MG63 (cell line): ENCODE data around the gene COQ9. TPM values are rescaled to one million over a fixed set of nuclear protein-coding genes. Genes with fewer than 3 reads are reported as not detected.

Experiments used
- DNase-seq: peaks from one replicate; pipeline ENCODE4 v3.0.0-alpha.2; 2020
- H3K27me3 ChIP-seq: fragments of 250-450 bp; sonication (Bioruptor Pico); 2 replicates; pipeline ENCODE4 v1.5.1; 2020; ENCODE audit warnings: mild to moderate bottlenecking, moderate library complexity
- H3K36me3 ChIP-seq: fragments of 250-450 bp; sonication (Bioruptor Pico); 2 replicates; pipeline ENCODE4 v1.5.1; 2020; ENCODE audit warnings: mild to moderate bottlenecking, moderate library complexity
- H3K4me3 ChIP-seq: fragments of 250-450 bp; sonication (Bioruptor Pico); 2 replicates; pipeline ENCODE4 v1.5.1; 2020; ENCODE audit warnings: mild to moderate bottlenecking, moderate library complexity
- H3K9me3 ChIP-seq: fragments of 250-450 bp; sonication (Bioruptor Pico); 2 replicates; pipeline ENCODE4 v1.5.1; 2020; ENCODE audit warnings: mild to moderate bottlenecking, moderate library complexity
- total RNA-seq: library from RNA; depleted of rRNA; stranded (reverse); fragments of >200 nt; shearing (Covaris generic); gene quantifications from 2 replicates; pipeline ENCODE4 v1.2.3, GENCODE V29; 2014; ENCODE audit warnings: low replicate concordance

The COQ9 gene
- total RNA-seq, 1 experiment from 2014 or later = 193 TPM

GRCh38 chr16:57462209-57462977 lies 15.1 kb downstream of the COQ9 start, which contains the start of gene POLR2C:
Gene POLR2C (plus strand): TSS chr16:57462679. CDS start chr16:57462725, 46 bp downstream.
- Histone ChIP-seq H3K9me3 (no peaks in the 10 kb centered on the region), H3K36me3 (peaks cover 82% of the 10 kb centered on the region), H3K4me3 (peak within 1 kb of the TSS; percentile 84), H3K27me3 (no peaks in the 10 kb centered on the region)
- peak; percentile 96 for DNase-seq

DNA sequence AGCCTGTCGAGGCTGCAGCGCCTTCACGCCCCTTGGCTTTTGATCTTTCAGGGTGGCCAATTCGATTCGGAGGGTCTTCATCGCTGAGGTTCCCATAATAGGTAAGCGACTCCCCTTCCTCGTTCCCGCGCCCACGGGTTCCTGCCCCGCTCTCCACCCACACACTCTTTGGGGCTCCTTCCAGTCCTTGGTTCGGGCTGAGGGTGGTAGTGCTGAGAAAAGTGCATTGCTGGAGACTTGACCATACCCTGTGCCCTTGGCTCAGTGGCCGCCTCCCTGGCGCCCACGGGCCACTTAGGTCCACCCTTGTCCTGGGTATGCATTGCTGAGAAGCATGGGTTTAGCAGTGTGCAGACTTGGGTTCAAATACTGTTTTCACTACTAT lies 15.7 kb downstream of the COQ9 start:
- no peak for DNase-seq
- Histone ChIP-seq H3K27me3 (no peaks in the 10 kb centered on the region), H3K36me3 (peaks cover 82% of the 10 kb centered on the region), H3K4me3 (peak overlapping the region; percentile 84), H3K9me3 (no peaks in the 10 kb centered on the region)

- peaks cover 82% of the 10 kb centered on the region for H3K36me3 ChIP-seq
- no peak overlapping the region; the same call in 1 of the 2 replicates for H3K4me3 ChIP-seq
- no peaks in the 10 kb centered on the region for H3K27me3 ChIP-seq
- H3K9me3 ChIP-seq = no peaks in the 10 kb centered on the region
- DNase-seq = no peak
Measured at GRCh38 chr16:57464523-57464922, 17.2 kb downstream of the COQ9 start.

GRCh38 chr16:57468346-57468745 lies 21.1 kb downstream of the COQ9 start:
- Histone ChIP-seq H3K36me3 (peaks cover 91% of the 10 kb centered on the region), H3K27me3 (no peaks in the 10 kb centered on the region), H3K4me3 (no peak overlapping the region), H3K9me3 (no peaks in the 10 kb centered on the region)
- DNase-seq = no peak

DNA sequence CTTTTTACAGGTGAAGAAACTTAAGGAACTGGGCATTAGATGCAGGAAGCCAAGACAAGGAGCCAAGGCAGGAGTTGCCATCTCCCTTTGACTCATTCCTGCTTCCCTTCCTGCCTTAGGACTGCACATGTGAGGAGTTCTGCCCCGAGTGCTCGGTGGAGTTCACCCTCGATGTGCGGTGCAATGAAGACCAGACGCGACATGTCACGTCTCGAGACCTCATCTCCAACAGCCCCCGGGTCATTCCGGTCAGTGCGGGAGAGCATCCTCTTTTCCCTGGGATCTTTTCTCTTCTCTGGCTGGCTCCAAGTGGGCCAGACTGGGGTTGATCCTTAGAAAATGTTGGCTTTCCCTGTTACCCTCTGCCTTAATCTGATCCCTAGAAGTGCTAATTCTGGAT lies 21.8 kb downstream of the COQ9 start:
- Histone ChIP-seq H3K4me3 (no peak overlapping the region), H3K27me3 (no peaks in the 10 kb centered on the region), H3K9me3 (no peaks in the 10 kb centered on the region), H3K36me3 (peaks cover 87% of the 10 kb centered on the region)
- no peak for DNase-seq

GRCh38 chr16:57469917-57470470 lies 22.7 kb downstream of the COQ9 start:
- peaks cover 79% of the 10 kb centered on the region for H3K36me3 ChIP-seq
- DNase-seq = no peak

DNA sequence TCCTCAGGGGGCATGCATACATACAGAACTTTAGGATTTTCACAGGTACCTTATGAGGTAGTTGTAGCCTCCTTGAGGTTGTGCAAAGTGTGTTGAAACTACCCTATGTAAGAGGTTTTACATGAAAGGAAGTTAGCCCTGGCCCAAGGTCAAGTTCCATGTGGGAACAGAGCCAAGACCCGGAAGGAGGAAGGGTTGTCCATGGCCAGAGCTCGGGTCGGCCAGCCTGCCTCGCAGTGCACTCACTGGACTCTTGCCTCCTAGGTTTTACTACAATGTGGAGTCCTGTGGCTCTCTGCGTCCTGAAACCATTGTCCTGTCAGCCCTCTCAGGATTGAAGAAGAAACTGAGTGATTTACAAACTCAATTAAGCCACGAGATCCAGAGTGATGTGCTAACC lies 23.4 kb downstream of the COQ9 start:
- no peak for DNase-seq
- Histone ChIP-seq H3K36me3 (peaks cover 72% of the 10 kb centered on the region), H3K27me3 (no peaks in the 10 kb centered on the region), H3K9me3 (no peaks in the 10 kb centered on the region), H3K4me3 (no peak overlapping the region)

More at GRCh38 chr16:57469917-57470470, 22.7 kb downstream of the COQ9 start:
- no peaks in the 10 kb centered on the region for H3K27me3 ChIP-seq
- no peak overlapping the region for H3K4me3 ChIP-seq
- no peaks in the 10 kb centered on the region for H3K9me3 ChIP-seq

DNA sequence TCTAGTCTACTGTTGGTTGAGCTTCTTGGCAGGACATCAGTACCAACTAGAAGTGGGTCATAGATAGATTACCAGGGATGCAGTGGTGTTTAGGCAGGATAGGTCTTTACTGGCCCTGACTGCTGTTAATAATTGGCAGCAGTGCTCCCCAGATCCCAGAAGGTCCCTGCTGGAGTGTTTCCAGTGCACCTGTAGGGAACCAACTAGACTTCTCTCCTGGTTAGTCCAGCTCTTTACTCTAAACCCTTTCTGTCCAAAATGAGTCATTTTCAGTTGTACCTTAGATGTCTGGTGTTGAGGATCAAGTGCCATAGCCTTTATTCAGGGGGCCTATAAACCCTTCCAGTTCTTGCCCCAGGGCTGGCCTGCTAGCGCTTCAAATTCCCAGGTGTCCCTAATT lies 23.9 kb downstream of the COQ9 start:
- peaks cover 67% of the 10 kb centered on the region for H3K36me3 ChIP-seq
- no peaks in the 10 kb centered on the region for H3K27me3 ChIP-seq
- DNase-seq = no peak
- H3K9me3 ChIP-seq = no peaks in the 10 kb centered on the region
- H3K4me3 ChIP-seq = no peak overlapping the region

DNA sequence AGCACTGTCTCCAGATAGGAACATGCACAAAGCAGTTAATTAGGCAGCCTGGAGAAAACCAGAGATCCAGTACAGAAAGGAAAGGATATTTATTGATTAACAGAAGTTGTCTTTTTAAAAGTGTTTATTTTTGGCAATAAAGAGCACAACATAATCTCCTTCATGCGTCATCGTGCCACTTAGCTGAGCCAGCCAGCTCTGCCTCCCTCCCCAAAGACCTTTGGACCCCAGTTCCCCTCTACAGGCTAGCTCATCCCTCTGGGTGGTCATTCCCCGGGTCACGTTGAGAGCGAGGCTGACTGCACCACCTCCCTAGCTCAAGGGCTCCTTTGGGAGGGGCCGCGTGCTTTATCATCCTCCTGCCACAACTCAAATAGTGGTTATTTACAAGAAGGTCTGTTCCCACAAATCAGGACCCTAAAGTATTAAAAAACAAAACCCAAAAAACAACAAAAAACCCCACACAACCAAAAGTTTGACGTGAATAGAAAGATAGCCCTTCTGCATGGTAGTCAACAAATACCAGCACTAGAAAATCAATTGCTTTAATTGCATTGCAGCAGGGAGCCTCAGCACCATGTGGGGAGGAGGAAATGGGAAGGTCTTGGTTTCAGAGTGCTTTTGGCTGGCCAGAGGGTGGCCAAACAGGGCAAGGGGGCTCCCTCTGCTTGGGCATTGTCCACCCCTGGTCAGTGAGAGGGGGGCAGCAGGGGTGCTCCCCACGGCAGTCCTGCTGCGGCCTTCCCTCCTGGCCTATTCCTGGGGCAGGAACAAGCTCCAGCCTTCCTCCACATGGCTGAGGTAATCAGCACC lies 24.8 kb downstream of the COQ9 start:
- H3K36me3 ChIP-seq = peaks cover 59% of the 10 kb centered on the region

GRCh38 chr16:57472665-57473060 lies 25.4 kb downstream of the COQ9 start:
- DNase-seq = no peak
- no peak overlapping the region for H3K4me3 ChIP-seq
- no peaks in the 10 kb centered on the region for H3K27me3 ChIP-seq
- H3K9me3 ChIP-seq = no peaks in the 10 kb centered on the region
- peaks cover 53% of the 10 kb centered on the region for H3K36me3 ChIP-seq

More for the DNA sequence above, 24.8 kb downstream of the COQ9 start:
- H3K9me3 ChIP-seq = no peaks in the 10 kb centered on the region
- H3K27me3 ChIP-seq = no peaks in the 10 kb centered on the region
- DNase-seq = no peak
- H3K4me3 ChIP-seq = no peak overlapping the region

- Histone ChIP-seq H3K9me3 (no peaks in the 10 kb centered on the region), H3K36me3 (peaks cover 46% of the 10 kb centered on the region), H3K4me3 (no peak overlapping the region)
Measured at GRCh38 chr16:57473176-57473840, 26.0 kb downstream of the COQ9 start.

DNA sequence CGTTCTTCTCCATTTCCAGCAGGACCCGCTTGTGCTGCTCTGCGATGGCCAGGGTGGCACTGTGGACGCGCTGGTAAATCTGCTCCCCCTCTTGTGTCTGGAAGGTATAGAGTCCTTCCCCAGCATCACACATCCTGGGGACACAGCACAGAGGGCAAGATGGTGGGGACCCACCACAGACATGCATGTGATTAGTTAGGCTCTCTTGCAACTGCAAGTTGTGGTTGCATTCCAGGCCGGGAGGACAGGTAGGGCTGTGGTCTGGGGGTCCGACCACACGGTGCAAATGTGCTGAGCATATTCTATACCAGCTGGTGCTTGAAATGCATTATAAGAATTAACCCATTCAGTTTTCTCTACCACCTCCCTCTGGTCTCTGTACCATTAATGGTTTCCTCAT lies 26.6 kb downstream of the COQ9 start:
- peaks cover 40% of the 10 kb centered on the region for H3K36me3 ChIP-seq
- no peak for DNase-seq
- no peaks in the 10 kb centered on the region for H3K9me3 ChIP-seq
- H3K27me3 ChIP-seq = no peaks in the 10 kb centered on the region
- H3K4me3 ChIP-seq = no peak overlapping the region

More at GRCh38 chr16:57473176-57473840, 26.0 kb downstream of the COQ9 start:
- H3K27me3 ChIP-seq = no peaks in the 10 kb centered on the region
- peak; percentile 37 for DNase-seq

- H3K9me3 ChIP-seq = no peaks in the 10 kb centered on the region
- no peak overlapping the region for H3K4me3 ChIP-seq
- H3K27me3 ChIP-seq = no peaks in the 10 kb centered on the region
- peaks cover 30% of the 10 kb centered on the region for H3K36me3 ChIP-seq
- DNase-seq = no peak
Measured at GRCh38 chr16:57474671-57475661, 27.7 kb downstream of the COQ9 start.

DNA sequence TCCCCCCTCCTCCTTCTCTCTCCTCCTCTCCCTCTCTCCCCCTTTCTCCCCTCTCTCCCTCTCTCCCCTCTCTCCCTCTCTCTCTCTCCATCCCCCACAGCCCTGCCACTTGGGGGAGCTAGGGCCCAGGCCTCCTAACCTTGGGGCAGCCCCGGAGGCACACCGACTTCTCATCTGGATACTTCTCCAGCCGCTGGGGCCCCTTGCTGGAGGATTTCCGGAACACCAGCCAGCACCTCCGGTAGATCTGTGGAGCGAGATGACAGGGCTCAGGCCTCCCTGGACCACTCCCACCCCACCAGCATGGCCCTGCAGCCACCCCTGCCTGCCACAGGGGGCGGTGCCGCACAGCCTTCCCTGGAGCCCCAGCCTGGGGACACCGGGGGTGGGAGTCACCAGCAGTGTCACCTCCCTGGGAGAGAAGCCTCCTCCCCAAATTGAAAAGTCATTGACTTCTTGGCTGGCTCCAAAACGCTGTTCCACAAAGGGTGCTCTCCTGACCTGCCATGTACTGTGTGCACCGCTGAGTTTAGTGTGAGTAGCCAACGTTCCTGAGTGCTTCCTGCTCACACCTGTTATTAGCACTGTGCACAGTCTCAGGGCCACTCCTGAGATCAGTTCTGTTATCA lies 28.5 kb downstream of the COQ9 start:
- Histone ChIP-seq H3K36me3 (peaks cover 21% of the 10 kb centered on the region), H3K9me3 (no peaks in the 10 kb centered on the region), H3K27me3 (no peaks in the 10 kb centered on the region), H3K4me3 (no peak overlapping the region)
- peak; percentile 61 for DNase-seq
